Measurements from ENCODE around the gene MYH14.

The MYH14 gene

DNA sequence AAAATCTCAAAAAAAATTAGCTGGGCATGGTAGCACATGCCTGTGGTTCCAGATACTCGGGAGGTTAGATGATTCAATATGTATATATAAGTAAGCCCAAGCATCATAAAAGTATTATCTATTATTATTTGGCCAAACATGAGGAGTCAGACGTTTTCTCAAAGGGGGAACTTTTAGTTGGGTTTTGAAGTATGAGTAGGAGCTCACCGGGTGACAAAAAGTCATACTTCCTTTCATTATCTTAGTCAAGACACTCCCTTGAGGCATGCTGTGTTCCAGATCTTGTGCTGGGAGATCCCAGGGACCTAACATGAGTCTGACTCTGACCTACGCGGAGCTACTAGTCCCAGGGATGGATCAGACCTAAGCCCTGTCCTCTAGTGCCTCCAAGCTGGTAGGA lies 8.2 kb upstream of the MYH14 start:
- no peak for DNase-seq

GRCh38 chr19:50196322-50196932 lies 7.0 kb upstream of the MYH14 start:
- DNase-seq, result no peak

DNA sequence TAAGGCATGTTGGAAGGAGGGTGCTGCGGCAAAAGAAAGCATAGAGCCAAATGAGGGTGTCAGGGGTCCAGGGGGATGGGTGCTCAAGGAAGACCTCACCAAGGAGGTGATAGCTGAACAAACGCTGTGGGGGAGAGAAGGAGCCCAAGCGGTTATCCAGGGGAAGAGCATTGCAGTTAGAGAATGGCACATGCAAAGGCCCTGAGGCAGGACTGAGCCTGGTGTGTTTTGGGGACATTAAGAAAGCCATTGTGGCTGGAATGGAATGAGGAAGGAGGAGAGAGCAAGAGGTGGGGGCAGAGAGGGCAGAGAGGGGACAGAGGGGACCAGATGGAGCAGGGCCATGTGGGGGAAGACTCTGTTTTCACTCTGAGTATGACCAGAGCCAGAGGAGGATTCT lies 6.1 kb upstream of the MYH14 start:
- no peak for DNase-seq

GRCh38 chr19:50198431-50199258 lies 4.8 kb upstream of the MYH14 start:
- DNase-seq, result peak in 2 of 4 experiments; percentile 12 to 19

DNA sequence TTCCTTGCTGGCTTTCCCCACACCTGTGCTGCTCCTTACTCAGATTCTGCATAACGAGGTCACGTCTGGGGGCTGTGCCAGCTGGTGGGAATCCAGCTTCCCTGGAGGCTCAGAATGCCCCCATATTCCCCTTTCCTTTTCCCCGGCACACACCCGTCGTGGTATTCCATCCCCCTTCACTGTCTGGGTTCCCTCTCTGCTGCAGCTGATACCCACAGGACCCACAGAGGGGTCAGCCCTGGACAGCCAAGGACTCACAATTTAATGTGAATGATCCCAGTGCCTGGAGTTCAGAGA lies 4.2 kb upstream of the MYH14 start:
- DNase-seq, result no peak

DNA sequence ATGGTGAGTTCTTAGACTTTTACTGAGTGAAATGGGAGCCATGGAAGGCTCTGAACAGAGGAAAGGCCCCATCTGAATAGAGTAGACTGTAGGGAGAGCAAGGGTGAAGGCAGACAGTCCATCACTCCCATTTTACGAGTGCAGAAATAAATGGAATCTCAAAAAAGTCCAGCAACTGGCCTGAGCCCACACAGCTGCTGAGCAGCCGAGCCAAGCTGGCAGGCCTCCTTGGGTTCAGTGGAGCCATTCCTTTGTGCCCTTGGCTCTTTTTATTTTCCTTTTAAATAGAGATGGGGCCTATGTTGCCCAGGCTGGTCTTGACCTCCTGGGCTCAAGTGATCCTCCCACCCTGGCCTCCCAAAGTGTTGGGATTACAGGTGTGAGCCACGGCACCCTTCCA lies 1.0 kb upstream of the MYH14 start:
- DNase-seq, result no peak

DNA sequence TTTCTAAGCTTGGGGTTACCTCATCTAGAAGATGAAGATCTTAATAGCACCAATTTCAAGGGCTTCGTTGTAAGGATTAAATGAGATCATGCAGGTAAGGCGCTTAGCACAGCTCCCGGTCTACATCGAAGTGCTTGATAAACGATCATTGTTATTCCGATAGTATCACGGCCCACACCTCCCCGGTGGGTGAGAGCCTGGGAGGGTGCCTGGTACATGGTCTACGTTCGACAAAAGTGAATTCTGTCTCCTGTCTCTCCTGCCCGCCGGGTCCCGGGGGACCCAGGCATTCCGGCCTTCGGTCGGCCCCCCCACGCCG lies 501 bp upstream of the MYH14 start:
- DNase-seq, result no peak

DNA sequence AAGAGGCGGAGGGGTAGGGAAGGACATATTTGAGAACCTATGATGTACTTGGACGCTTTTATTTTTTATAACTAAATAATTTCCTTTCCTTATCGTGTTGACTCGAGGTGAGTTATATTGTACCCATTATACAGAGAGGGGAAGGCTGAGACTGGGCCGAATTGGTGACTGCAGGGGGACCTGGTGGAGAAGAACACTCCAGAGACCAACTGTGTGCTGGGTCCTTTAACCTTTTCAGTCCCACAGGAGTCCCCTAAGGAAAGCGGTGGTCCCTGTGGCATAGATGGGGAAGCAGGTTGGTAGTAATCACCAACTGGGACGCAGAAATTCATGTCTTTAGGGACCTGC lies 633 bp downstream of the MYH14 start:
- DNase-seq, result no peak

- DNase-seq, result no peak
Measured at GRCh38 chr19:50204811-50205675, 1.6 kb downstream of the MYH14 start.

- DNase-seq, result no peak
Measured at GRCh38 chr19:50205681-50206138, 2.3 kb downstream of the MYH14 start.

GRCh38 chr19:50206191-50206590 lies 2.8 kb downstream of the MYH14 start:
- no peak for DNase-seq

DNA sequence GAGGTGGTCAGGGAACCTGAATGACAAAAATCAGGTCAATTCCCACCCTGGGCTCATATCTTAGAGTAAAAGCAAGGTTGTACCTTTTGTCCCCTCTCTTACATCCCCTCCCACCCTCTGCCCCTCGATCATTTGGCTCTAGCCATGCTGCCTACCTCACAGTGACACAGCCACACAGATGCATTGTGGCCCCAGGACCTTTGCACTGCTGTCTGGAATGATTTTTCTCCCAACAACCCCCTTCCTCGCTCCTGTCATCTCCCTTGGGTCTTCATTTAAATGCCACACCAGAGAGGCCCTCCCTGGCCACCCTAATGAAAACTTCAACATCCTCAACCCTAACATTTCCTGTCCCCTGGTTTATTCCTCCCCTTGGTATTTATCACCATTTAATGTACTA lies 4.3 kb downstream of the MYH14 start:
- DNase-seq, result no peak

- no peak for DNase-seq
Measured at GRCh38 chr19:50209131-50209530, 5.7 kb downstream of the MYH14 start.

DNA sequence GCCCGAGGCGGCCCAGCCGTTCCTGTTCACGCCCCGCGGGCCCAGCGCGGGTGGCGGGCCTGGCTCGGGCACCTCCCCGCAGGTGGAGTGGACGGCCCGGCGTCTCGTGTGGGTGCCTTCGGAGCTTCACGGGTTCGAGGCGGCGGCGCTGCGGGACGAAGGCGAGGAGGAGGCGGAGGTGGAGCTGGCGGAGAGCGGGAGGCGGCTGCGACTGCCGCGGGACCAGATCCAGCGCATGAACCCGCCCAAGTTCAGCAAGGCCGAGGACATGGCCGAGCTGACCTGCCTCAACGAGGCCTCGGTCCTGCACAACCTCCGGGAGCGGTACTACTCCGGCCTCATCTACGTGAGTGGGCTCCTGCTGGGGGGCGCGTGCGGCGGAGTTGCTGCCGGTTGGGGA lies 7.0 kb downstream of the MYH14 start:
- no peak for DNase-seq

- DNase-seq, result no peak
Measured at GRCh38 chr19:50213925-50214324, 10.5 kb downstream of the MYH14 start.

- no peak for DNase-seq
Measured at GRCh38 chr19:50214699-50215543, 11.5 kb downstream of the MYH14 start.

- DNase-seq, result no peak
Measured at GRCh38 chr19:50215820-50216219, 12.4 kb downstream of the MYH14 start.

DNA sequence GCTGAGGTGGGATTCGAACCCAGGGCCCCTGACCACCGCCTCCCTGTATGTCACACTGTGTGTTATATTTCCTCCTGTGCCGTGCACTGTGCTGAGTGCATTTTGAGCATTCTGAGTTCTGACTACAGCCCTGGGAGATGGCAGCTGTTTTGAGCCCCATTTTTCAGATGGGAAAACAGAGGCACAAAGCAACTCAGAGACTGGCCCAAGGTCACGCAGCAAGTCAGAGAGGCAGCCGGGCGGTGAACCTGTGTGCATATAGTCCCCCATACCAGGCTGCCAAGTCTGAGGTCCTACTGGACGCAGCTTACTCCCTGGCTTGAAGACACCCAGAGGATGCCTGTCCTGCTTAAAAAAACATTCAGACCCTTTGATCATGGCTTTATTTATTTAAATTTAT lies 17.7 kb downstream of the MYH14 start:
- DNase-seq, result no peak

GRCh38 chr19:50222691-50223438 lies 19.4 kb downstream of the MYH14 start:
- DNase-seq, result no peak

DNA sequence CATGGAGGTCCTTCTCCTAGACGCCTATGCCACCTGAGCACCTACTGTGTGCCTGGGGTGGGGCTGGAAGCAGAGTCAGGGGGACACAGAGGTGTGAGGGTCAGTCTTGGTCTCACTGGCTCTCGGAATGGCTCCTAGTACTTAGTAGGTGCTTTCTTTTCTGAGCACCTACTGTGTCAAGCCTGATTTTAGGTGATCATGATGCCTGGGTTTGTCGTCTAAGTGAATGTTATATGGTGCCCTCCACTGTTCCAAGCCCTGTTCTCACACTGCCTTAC lies 20.0 kb downstream of the MYH14 start:
- no peak for DNase-seq

DNA sequence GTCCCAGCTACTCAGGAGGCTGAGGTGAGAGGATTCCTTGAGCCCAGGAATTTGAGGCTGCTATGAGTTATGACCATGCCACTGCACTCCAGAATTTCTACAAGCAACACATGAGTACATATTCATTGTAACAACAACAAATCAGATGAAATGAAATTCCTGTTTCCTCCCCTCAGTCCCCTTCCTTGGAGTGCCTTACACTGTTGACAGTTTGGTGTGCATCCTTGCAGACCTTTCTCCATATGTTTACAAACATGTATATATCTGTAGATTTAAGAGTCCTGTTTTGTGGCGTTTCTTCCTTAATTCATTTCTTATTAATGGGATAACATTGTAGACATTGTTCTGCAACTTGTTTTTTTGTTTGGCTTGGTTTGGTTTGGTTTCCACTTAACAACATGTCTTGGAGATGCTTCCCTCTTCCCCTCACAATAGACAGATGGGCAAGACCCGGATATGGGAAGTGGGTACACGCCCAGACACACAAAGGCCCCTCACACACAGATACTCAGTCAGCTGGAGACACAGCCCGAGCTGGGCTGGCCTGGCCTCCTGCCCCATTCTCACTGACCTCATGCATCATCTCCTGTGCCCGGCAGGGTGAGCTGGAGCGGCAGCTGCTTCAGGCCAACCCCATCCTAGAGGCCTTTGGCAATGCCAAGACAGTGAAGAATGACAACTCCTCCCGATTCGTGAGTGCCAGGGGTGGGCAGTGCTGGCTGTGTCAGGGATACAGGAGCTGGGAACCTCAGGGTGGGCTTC lies 21.7 kb downstream of the MYH14 start:
- no peak for DNase-seq

DNA sequence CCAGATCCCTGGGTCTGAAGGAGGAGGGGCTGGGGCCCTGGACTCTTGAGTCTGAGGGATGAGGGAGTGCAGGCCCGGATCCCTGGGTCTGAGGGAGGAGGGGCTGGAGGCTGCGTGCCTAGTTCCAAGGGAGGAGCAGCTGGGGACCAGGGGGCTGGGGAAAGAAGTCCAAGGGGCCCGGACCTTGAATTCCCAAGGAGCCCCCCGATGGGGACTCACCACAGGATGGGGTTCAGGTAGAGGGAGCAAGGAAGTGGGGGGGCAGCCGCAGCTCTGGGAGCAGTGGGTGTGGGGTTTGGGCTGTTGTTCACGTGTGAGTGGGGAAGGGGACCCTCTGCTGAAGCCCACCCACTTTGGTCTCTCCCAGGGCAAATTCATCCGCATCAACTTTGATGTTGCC lies 23.1 kb downstream of the MYH14 start:
- no peak for DNase-seq
